KMS-11 (cell line): Measurements from ENCODE around the gene USP32.

ENCODE experiments used
- H2AFZ ChIP-seq: fragments of 200-600 bp; sonication (generic); 2 replicates; pipeline ENCODE4 v1.6.1; 2016; ENCODE audit warnings: antibody characterized with exemption, mixed run types, low read depth
- H3K27ac ChIP-seq: fragments of 200-600 bp; sonication (generic); 2 replicates; pipeline ENCODE4 v1.6.1; 2016; ENCODE audit warnings: mild to moderate bottlenecking, mixed run types
- H3K27me3 ChIP-seq: fragments of 200-600 bp; sonication (generic); 2 replicates; pipeline ENCODE4 v1.6.1; 2017; ENCODE audit warnings: mild to moderate bottlenecking, low read depth, mixed run types, moderate library complexity; ENCODE audit not compliant: insufficient read depth
- H3K36me3 ChIP-seq: fragments of 200-600 bp; sonication (generic); 2 replicates; pipeline ENCODE4 v1.6.1; 2017; ENCODE audit warnings: mild to moderate bottlenecking, mixed run types; ENCODE audit not compliant: insufficient read depth
- H3K4me1 ChIP-seq: fragments of 200-600 bp; sonication (generic); 2 replicates; pipeline ENCODE4 v1.6.1; 2016; ENCODE audit warnings: mild to moderate bottlenecking, low read depth, mixed run types; ENCODE audit not compliant: poor library complexity, severe bottlenecking
- H3K4me2 ChIP-seq: fragments of 200-600 bp; sonication (generic); 2 replicates; pipeline ENCODE4 v1.7.0; 2016; ENCODE audit warnings: mild to moderate bottlenecking, mixed run types
- H3K4me3 ChIP-seq: fragments of 200-600 bp; sonication (generic); IDR thresholded peaks from 2 replicates; pipeline ENCODE4 v1.6.1; 2017; ENCODE audit warnings: low read depth, low read length, mixed read lengths; ENCODE audit not compliant: insufficient read depth
- H3K79me2 ChIP-seq: fragments of 200-600 bp; sonication (generic); 2 replicates; pipeline ENCODE4 v1.6.1; 2016; ENCODE audit warnings: low read depth, mixed run types; ENCODE audit not compliant: insufficient read depth
- H3K9ac ChIP-seq: fragments of 200-600 bp; sonication (generic); 2 replicates; pipeline ENCODE4 v1.6.1; 2016; ENCODE audit warnings: mild to moderate bottlenecking, mixed run types
- H4K20me1 ChIP-seq: fragments of 200-600 bp; sonication (generic); 2 replicates; pipeline ENCODE4 v1.6.1; 2016; ENCODE audit warnings: mild to moderate bottlenecking, mixed run types; ENCODE audit not compliant: insufficient read depth
- CTCF ChIP-seq: fragments of 200-600 bp; sonication (generic); conservative IDR thresholded peaks from 2 replicates; pipeline ENCODE4 v1.6.1; 2017; ENCODE audit warnings: low read depth, mild to moderate bottlenecking, antibody characterized with exemption, low read length, moderate library complexity, mixed read lengths

Gene USP32

GRCh38 chr17:60167065-60167741 is 224.7 kb downstream of the USP32 start:
- Histone ChIP-seq H3K27me3 (no peaks in the 10 kb centered on the region), H3K27ac (no peak overlapping the region)
- no peak for TF ChIP-seq CTCF

GRCh38 chr17:60165971-60166370 is 226.0 kb downstream of the USP32 start:
- Histone ChIP-seq H4K20me1 (no peaks in the 10 kb centered on the region), H3K79me2 (no peaks in the 10 kb centered on the region), H2AFZ (peak overlapping the region; percentile 3; the same call in 1 of the 2 replicates), H3K4me2 (no peak overlapping the region), H3K4me3 (no peak overlapping the region), H3K4me1 (peaks cover 20% of the 10 kb centered on the region), H3K27ac (no peak overlapping the region), H3K36me3 (no peaks in the 10 kb centered on the region), H3K27me3 (no peaks in the 10 kb centered on the region), H3K9ac (no peak overlapping the region)
- TF ChIP-seq CTCF = no peak

More at GRCh38 chr17:60167065-60167741, 224.7 kb downstream of the USP32 start:
- Histone ChIP-seq H3K9ac (no peak overlapping the region), H3K4me2 (no peak overlapping the region), H3K4me3 (no peak overlapping the region), H3K36me3 (no peaks in the 10 kb centered on the region), H4K20me1 (no peaks in the 10 kb centered on the region), H3K79me2 (no peaks in the 10 kb centered on the region), H3K4me1 (peaks cover 20% of the 10 kb centered on the region), H2AFZ (no peak overlapping the region)

- H3K27ac ChIP-seq = no peak overlapping the region
- peaks cover 18% of the 10 kb centered on the region for H3K4me1 ChIP-seq
- no peak for TF ChIP-seq CTCF
- H2AFZ ChIP-seq = no peak overlapping the region
- H3K36me3 ChIP-seq = no peaks in the 10 kb centered on the region
- H3K4me2 ChIP-seq = no peak overlapping the region
- no peak overlapping the region for H3K4me3 ChIP-seq
- no peaks in the 10 kb centered on the region for H4K20me1 ChIP-seq
- H3K79me2 ChIP-seq = no peaks in the 10 kb centered on the region
- no peak overlapping the region for H3K9ac ChIP-seq
- no peaks in the 10 kb centered on the region for H3K27me3 ChIP-seq
These were observed 226.7 kb downstream of the USP32 start for GRCh38 chr17:60165223-60165622.

GRCh38 chr17:60164697-60165096 is 227.2 kb downstream of the USP32 start:
- H3K4me1 ChIP-seq = peaks cover 13% of the 10 kb centered on the region
- no peak for TF ChIP-seq CTCF

More at GRCh38 chr17:60164697-60165096, 227.2 kb downstream of the USP32 start:
- Histone ChIP-seq H2AFZ (no peak overlapping the region), H3K27ac (no peak overlapping the region), H3K36me3 (no peaks in the 10 kb centered on the region), H3K79me2 (no peaks in the 10 kb centered on the region), H3K4me2 (no peak overlapping the region), H3K4me3 (no peak overlapping the region), H4K20me1 (no peaks in the 10 kb centered on the region), H3K27me3 (0 out of 2 replicates have a peak, but pooled peaks cover 2% of the 10 kb centered on the region), H3K9ac (no peak overlapping the region)
